Karpas-422 (cell line): ENCODE data around the gene ZNF445. TPM values are rescaled to one million over a fixed set of nuclear protein-coding genes. Genes with fewer than 3 reads are reported as not detected.

ENCODE experiments used
- total RNA-seq: library from RNA; depleted of rRNA; stranded (reverse); fragments of >200 nt; shearing (Covaris generic); gene quantifications from 2 replicates; pipeline ENCODE4 v1.2.3, GENCODE V29; 2014; ENCODE audit warnings: low replicate concordance; rRNA removed

Gene ZNF445
- total RNA-seq, 1 experiment from 2014 or later, result 9.8 TPM

Other genes starting within 250 kb of the ZNF445 start
- gene TOPAZ1, start 235.8 kb downstream of the ZNF445 start, total RNA-seq, result not detected in 2 replicates
- 8.5 and 42.5 TPM in 2 replicates for gene TCAIM, start 138.9 kb downstream of the ZNF445 start, total RNA-seq
- 7.3 and 13.7 TPM in 2 replicates for gene ZKSCAN7, start 77.5 kb upstream of the ZNF445 start, total RNA-seq
- 5.4 and 11.1 TPM in 2 replicates for gene ZNF660, start 107.3 kb upstream of the ZNF445 start, total RNA-seq
- gene ZNF197, start 147.4 kb upstream of the ZNF445 start, total RNA-seq, result 11.7 and 12.5 TPM in 2 replicates
- 7.0 and 7.2 TPM in 2 replicates for gene ZNF35, start 171.1 kb upstream of the ZNF445 start, total RNA-seq
- gene ZNF502, start 235.0 kb upstream of the ZNF445 start, total RNA-seq, result not detected in 2 replicates